GM18870 (cell line): ENCODE data around the gene GABRB1.

ENCODE experiments used
- ATAC-seq: cut with Tn5 transposase; IDR thresholded peaks from one replicate; pipeline ENCODE4 v1.9.1; 2021; ENCODE audit warnings: moderate library complexity; ENCODE audit not compliant: unreplicated experiment

Gene GABRB1

GRCh38 chr4:47207555-47207954 is 176.2 kb downstream of the GABRB1 start:
- no peak for ATAC-seq

DNA sequence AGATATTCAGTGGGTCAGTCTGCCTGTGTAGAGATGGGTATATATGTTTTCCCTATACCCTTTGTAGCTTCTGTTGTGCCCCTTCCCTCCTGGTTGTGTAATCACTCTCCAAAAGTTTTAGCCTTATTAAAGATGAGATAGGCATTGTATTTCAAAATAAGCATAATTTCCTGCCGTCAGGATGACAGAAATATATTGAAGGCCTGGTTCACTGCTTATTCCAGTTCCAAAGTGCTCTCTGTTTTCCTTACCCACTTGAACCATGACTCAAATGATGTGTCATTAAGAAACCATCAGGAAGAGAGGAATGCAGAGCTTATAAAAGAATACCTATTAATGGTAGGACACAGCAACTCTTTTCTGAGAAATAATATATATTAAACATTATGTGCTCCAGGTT is 178.5 kb downstream of the GABRB1 start:
- ATAC-seq: no peak

- no peak for ATAC-seq
Observed at GRCh38 chr4:47210828-47211227, 179.5 kb downstream of the GABRB1 start.

DNA sequence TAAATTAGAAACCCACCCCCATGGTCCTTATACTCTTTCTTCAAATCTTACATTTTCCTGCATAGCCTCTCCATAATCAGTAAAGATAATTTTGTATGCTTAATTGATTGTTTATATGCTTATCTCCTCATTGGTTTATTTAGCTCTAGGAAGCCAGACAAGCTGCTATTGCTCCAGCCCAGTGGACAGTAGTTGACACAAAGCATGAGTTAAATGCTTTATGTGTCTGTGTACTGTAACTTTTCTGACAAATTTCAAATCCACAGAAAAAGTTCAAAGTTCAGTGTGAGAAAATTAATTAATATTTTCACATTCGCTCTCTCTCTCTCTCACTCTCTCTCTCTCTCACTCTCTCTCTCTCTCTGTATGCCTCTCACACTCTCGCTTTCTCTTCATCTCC is 181.7 kb downstream of the GABRB1 start:
- no peak for ATAC-seq

DNA sequence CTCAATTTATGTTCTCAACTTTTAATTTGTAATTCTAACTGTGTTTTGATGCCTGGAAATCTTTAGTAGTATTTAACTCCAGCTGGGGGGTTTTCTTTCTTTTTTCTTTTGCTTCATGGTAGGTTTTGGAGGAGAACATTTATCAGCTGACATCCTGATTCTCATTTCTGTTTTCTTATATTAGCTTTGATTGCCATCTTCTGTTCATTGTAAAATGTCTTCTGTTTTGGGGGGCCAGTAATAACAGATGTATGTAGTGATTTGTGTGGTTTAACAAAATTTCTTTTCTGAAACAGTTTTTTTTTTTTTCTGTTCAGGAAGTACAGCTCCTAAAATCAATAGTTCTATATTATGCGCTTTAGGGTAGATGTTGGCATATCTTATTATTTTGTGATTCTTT is 182.2 kb downstream of the GABRB1 start:
- ATAC-seq: no peak

DNA sequence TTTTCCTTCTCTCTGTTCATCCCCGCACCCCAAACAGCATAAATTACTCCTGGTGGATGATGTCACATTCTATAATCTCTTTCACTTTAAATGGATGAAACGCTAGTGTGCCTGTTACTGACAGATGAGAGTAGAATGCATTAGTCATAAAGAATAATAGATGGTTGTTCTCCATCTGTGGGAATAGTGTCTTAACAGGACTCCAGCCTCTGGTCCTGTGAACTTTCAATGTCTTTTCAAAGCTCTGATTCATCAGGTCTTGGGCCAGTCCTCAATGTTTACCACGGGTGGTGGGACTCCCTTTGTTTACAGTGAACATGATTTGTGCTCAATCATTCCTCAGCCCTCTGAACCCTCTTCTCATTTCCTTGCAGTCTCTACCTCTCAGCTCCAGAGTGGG is 182.6 kb downstream of the GABRB1 start:
- ATAC-seq: no peak

DNA sequence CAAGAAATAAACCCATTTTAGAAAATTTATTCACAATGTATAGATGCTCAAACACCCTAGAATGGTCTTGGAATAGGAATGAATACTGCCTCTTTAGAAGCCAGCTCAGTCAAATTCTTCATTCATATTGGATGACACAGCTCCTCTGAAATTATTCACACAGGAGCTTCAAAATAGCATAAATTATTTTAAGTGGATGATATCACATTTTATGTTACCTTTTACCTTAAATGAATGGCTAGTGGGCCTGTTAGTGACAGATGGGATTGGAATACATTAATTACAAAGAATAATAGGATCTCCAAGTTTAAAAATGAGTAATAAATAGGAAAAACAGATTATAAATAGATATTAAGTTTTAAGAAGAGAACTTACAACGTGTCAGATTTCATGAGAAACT is 184.4 kb downstream of the GABRB1 start:
- ATAC-seq: no peak

DNA sequence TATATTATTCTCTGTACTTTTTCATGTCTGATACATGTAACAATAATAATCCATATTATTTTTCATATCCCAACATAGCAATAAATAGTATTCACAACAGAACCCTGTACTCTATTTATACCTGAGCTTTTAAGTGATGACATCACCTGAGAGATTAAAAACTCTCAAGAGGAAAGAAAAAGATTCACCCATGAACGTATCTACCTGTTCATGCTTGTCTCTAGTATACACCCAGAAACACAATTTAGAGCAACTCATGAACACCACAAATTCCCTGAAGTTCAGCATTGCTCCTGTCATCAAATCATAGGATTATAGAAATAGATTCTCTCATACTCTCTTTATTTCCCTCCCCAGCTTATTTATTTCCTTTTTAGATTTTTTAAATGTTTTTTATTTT is 185.9 kb downstream of the GABRB1 start:
- no peak for ATAC-seq

DNA sequence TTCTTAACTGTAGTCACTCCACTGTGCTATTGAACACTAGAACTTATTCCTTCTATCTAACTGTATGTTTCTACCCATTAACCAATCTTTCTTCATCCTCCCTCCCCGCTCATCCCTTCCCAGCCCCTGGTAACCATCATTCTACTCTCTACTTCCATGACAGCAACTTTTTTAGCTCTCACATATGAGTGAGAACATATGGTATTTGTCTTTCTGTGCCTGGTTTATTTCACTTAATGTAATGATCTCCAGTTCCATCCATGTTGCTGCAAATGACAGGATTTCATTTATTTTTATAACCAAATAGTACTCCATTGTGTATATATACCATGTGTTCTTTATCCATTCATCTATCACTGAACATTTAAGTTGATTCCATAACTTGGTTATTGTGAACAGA is 186.5 kb downstream of the GABRB1 start:
- ATAC-seq: no peak

DNA sequence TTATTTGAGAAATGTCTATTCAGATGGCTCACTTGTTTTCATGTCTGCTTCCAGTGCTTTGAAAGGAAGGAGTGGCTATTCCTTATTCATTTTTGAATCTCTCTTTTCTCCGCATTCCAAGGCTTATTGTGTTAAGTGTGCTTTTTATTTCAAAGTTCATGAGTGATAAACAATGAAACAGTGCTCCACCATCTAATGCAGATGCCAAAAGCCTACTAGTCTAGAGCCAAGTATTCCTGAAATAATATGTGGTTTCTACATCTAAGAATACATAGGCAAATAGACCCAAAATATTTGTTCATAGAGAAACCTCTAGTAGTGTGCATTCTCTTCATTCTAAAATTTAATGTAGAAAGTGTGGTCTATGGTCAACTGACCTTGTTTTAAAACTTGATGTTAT is 187.3 kb downstream of the GABRB1 start:
- no peak for ATAC-seq

DNA sequence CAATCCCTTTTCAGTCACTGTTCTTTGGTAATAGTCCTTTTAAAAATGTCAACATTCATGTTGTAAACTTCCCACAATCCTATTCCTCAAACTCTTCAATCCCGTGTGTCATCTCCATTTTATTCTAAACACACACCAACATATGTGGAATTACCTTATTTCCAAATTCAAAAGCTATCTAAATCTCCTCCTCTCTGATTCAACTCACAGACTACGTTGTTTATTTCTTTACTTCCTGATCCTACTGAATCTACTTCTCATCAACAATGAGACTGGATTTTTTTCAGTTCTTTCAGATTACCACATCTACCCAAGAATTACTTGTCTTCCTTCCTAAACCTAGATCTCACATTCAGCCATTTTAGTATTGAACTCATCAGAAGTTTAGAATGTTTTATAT is 188.2 kb downstream of the GABRB1 start:
- ATAC-seq: no peak

- no peak for ATAC-seq
Observed at GRCh38 chr4:47221721-47222120, 190.4 kb downstream of the GABRB1 start.

GRCh38 chr4:47222276-47222675 is 190.9 kb downstream of the GABRB1 start:
- no peak for ATAC-seq

DNA sequence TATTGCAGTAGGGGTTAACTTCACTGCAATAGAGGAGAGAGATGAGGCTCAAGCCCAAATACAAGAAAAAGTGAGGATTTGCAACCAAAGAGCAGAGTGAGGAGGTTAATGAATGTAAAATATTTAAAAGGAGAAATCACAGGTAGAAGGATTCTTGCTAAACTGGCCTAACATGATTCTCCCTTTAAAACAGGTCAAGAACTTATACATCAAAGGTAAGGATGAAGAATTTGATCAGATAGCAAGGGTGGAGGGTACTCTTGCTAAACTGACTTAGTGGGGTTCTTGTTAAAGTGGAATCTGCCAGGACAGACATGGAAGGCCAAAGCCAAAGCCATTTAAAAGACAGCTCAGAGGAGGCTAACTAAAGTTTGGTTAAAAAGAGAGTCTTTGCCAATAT is 193.0 kb downstream of the GABRB1 start:
- ATAC-seq: no peak

GRCh38 chr4:47235721-47236120 is 204.4 kb downstream of the GABRB1 start:
- ATAC-seq: no peak

DNA sequence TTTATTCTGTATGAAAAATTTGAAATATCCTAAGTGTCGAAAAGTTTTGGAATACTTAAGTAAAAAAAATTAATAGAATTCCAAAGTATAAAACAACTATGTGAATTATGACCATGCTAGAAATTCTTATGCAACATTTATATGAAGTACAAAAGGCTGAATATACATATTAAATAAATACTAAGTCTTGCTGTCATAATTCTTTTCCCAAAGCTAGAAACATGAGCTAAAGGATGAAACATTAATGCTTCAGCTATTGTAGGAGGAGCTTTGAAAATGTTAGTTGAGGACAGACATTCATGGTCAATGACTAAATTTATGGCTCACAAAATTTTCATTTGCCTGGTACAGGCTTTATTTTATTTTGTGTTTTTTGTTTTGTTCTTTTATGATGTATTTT is 207.3 kb downstream of the GABRB1 start:
- no peak for ATAC-seq

- no peak for ATAC-seq
Observed at GRCh38 chr4:47239649-47240048, 208.3 kb downstream of the GABRB1 start.

DNA sequence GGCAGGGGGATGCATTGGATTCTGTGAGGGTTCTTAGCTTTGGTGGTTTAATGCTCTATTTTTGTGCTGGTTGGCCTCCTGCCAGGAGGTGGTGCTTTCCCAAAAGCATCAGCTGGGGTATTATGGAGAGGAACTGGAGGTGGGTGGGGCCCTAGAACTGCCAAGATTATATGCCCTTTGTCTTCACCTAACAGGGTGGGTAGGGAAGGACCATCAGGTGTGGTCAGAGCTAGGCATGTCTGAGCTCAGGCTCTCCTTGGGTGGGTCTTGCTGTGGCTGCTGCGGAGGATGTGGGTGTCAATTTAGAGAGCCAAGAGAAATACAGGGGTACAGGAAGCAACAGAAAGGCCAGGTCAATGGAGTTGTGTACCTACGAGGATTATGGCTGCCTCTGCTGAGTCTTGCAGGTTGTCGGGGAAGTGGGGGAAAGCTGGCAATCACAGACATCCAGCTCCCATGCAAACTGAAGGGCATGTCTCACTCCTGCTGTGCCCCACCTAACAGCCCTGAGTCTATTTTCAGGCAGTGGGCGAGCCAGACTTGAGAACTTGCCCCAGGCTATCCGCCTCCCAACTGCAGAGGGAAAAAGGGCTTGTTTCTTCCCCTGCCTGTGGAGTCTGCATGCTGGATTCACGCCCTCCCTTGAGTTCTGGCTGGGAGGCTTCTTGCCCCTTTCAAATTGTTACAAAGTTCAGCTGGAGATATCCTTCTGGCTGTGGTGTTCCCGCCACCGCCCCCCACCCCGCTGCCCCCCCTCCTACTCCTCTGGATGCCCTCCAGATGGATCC is 220.2 kb downstream of the GABRB1 start:
- ATAC-seq: no peak

DNA sequence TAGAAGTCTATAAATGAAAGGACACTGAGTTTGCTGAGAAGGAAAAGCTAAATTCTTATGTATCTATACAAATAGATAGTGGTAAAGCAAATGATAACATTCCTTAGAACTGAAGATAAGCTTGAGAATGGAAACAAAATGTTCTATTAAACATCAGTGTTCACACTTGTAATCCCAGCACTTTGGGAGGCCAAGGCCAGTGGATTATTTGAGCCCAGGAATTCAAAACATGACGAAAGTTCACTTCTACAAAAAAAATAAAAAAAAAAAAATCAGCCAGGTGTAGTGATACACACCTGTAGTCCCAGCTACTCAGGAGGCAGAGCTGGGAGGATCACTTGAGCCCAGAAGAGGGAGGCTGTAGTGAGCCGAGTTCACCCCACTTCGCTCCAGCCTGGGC is 232.4 kb downstream of the GABRB1 start:
- ATAC-seq: no peak

DNA sequence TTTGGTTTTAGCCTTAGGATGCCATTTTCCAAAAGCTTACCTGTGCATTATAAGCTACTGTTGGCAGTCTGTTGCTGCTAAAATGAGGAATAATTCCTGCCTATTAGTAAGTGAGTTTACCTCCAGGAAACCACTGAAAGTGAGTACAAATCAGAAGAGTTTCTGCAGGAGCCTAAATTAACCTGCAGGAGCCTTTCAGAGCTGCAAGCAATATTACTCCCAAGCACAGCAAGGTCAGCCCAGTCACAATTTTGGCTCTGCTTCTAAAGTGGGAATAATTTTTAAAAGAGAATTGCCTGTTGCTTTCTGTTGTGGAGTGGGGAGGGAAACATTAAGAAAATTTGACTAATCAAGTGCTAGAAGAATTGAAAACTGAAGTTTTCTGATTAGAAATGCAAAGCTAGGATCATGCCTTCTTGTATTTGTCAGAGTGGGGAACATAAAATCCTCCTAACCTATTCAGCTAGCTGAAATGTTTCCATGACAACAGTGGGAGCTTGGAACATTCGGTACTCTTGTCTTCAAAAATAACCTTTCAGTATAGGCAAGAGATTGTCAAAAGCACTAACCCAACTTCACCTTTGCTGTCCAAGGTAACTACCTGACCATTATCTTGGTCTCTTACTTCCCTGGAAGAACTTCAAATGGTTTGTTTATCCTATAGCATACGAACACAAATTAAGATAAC is 239.0 kb downstream of the GABRB1 start:
- ATAC-seq: no peak

DNA sequence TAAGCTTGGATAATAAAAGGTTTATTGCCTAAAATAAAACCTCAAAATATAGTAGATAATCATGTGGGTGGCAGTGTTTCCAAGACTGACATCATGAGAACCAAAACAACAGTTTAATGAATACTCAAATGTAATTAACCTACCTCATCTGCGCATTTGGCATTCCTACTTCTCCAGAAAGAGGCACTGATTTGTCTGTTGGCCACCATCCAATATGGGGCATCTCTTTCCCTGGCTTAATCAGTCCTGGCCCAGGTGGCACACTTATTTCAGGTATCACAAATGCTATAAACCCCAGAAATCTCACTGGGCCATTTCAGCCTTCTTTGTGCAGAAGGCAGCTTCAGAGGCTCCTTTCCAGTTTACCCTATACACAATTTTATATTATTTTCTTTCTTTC is 239.9 kb downstream of the GABRB1 start:
- no peak for ATAC-seq

DNA sequence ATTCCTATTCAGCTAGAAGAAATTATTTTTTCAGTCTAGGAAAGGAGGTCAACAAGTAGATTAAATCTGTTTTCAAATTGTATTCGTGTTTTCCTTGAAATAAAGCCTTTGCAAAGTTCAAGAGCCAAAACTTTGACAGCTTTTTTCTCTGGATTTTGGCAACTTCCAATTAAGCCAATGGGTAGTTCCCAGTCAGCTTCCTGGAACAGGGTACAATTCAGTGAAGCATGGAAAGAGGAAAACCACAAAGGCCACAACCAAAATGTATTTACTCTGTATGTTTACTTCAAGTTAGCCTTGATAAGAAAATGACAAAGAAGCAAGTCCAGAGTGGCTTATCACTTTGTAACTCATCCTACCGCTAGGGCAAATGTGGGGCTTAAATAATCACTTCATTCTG is 243.5 kb downstream of the GABRB1 start:
- no peak for ATAC-seq

GRCh38 chr4:47275595-47275994 is 244.2 kb downstream of the GABRB1 start:
- ATAC-seq: no peak
